ENCODE measurements around the gene TMEM114.
A peak's percentile ranks its signal among the peaks of the same experiment; 100 is the strongest.
"Not testable (repeated sequence)": the region's sequence is repeated elsewhere in the genome, so short reads cannot be mapped to it uniquely, and the experiment has no call there.

TMEM114 gene

GRCh38 chr16:8575399-8575798 is 14.9 kb downstream of the TMEM114 start:
- no peak for DNase-seq (ENCODE audit: low read depth in 2 of 2)

GRCh38 chr16:8572919-8573724 is 17.2 kb downstream of the TMEM114 start:
- no peak for DNase-seq (ENCODE audit: low read depth in 2 of 2)

DNA sequence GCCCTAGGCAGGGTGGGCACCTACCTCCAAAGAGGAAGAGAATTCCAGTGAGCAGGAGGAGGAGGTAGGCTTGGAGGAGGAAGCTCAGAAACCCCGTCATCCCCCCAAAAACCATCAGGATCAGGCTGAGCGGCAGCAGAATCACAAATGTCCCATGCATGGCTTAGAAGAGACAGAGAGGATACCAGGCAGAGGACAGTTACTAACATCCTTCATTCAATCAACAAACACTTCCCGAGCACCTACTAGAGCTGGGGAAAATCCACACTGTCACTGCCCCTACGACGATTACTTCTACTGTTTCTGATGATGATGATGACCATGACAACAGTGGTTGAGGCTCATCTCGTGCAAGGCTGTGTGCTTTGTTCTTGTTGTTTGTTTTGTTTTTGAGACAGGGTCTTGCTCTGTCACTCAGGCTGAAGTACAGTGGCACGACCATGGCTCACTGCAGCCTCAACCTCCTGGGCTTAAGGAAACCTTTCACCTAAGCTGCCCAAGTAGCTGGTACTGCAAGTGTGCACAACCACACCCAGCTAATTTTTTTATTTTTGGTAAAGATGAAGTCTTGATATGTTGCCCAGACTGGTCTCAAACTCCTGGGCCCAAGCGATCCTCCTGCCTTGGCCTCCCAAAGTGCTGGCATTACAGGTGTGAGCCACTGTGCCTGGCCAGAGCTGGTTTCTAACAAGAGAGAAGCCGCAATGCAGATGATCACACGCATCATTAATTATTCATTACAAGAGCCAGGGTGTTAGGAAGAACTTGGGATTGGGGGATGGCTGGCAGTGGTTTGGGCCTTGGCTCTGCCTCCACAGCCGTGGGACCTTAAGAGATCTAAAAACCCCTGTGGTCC is 18.0 kb downstream of the TMEM114 start:
- DNase-seq (ENCODE audit: low read depth in 2 of 2), result no peak

- DNase-seq (ENCODE audit: low read depth in 2 of 2), result no peak
Observed at GRCh38 chr16:8571061-8571596, 19.2 kb downstream of the TMEM114 start.

DNA sequence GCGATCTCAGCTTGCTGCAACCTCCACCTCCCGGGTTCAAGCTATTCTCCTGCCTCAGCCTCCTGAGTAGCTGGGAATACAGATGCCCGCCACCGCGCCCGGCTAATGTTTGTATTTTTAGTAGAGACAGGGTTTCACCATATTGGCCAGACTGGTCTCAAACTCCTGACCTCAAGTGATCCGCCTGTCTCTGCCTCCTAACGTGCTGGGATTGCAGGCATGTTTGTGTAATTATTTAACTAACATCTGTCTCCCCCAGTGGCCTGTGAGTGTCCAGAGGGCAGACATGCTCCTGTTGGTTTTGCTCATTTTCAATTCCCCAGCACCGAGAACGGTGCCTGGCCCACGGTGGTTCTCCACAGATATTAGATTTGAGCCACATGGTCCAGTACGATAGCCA is 19.9 kb downstream of the TMEM114 start:
- not testable (repeated sequence) for DNase-seq (ENCODE audit: low read depth in 2 of 2)

DNA sequence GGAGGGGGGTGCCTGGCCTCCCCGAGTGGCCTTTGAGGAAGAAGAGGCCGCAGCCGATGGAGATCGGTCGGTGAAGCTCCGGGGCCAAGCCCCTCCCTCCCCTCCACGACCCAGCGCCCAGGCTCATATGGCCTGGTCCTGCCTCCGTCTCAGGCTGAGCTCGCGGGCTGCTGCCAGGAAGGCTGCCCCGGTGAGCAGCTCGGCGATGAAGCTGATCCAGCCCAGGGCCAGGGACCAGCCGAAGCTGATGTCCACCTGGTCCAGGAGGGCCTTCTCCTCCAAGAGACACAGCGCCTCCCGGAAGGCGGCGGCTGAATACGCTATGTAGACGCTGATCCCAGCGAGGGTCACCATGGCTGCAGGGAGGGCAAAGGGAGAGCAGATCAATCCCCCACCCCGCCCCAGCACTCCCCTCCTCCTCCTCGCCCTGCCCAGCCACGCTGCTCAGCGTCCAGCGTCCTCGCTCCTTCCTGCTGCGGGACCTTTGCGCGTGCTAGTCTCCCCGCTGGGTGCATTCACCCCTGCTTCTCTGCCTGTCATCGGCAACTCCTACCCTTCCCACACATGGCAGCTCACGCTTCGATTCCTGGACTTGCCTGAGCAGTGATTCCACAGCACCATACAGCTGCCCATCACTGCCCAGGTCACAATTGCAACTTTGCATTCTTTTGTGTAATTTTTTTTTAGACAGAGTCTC is 20.5 kb downstream of the TMEM114 start:
- DNase-seq (ENCODE audit: low read depth in 2 of 2), result no peak

DNA sequence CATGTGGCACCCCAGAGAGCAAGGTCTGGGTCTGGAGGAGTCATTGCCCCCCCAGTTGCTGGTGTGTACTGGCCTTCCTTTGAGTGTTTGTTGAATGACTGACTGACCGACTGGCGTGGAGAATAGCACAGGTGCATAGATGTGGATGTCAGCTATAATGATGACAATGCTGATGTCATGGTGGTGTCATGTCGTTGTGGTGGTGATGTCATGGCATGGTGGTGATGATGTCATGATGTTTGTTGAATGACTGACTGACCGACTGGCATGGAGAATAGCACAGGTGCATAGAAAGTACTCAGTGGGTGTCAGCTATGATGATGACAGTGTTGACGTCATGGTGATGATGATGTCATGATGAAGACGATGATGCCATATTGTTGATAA is 22.1 kb downstream of the TMEM114 start:
- DNase-seq (ENCODE audit: low read depth in 2 of 2), result no peak

DNA sequence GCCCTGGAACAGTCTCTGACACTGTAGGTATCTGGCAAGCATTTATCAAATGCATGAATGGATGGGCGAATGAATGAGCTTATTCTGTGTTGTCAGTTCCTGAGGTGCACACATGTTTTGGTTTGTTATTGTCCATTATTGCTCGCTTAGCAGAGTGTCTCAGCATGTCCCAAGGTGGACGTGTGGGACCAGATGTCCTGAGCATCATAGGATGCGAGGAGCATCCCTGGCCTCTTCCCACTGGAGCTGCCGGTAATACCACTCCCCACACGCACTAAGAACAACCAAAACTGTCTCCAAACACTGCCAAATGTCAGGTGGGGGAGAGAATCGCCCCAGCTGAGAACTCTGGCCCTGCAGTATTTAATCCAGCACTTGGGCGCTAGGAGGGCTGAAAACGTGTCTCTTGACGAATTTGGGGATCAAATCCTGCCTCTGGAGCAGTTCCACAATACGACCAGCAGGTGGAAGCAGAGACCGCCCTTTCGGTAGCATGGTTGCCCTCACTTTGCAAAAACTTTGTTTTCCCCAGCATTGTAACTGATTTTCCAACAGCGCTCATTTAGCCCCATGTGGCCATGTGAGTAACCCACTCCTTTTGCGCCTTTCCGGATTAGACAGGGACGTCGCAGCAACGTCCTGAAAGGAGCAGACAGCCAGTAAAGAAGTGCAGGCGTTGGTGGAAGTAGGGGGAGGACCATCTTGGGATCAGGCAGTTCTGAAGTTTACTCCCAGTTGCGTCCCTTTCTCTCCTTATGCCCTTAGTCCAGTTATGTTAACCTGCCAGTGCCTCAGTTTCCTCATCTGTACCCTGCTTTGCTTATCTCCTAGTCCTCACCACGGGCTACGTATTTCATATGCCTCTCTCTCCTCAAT is 22.7 kb downstream of the TMEM114 start:
- peak; percentile 26 to 46 for DNase-seq (ENCODE audit: low read depth in 2 of 2)

DNA sequence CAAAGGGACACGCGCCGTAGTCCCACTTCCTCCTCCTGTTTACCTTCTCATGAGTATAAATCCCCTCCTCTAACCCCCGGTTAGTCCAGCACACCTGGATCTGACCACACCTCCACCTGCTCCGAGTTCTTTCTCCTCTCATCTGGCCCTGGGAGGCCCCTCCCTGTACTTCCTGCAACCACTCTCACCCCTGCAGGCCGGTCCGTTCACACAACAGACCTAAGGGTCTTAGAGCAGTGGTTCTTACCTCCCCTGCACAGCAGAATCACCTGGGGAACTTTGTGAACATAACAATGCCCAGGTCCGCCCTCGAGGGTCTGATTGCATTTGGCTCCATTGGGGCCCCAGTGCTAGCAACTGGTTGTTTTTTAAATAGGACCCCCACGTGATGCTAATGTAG is 24.8 kb downstream of the TMEM114 start:
- DNase-seq (ENCODE audit: low read depth in 2 of 2), result no peak

- no peak for DNase-seq (ENCODE audit: low read depth in 2 of 2)
Observed at GRCh38 chr16:8564934-8565345, 25.4 kb downstream of the TMEM114 start.

GRCh38 chr16:8563944-8564540 is 26.3 kb downstream of the TMEM114 start:
- not testable (repeated sequence) for DNase-seq (ENCODE audit: low read depth in 2 of 2)

GRCh38 chr16:8561496-8561895 is 28.8 kb downstream of the TMEM114 start:
- no peak for DNase-seq (ENCODE audit: low read depth in 2 of 2)

GRCh38 chr16:8555400-8555799 is 34.9 kb downstream of the TMEM114 start:
- no peak for DNase-seq (ENCODE audit: low read depth in 2 of 2)

- DNase-seq (ENCODE audit: low read depth in 2 of 2), result no peak
Observed at GRCh38 chr16:8554881-8555280, 35.4 kb downstream of the TMEM114 start.

GRCh38 chr16:8554022-8554421 is 36.3 kb downstream of the TMEM114 start:
- DNase-seq (ENCODE audit: low read depth in 2 of 2), result no peak

DNA sequence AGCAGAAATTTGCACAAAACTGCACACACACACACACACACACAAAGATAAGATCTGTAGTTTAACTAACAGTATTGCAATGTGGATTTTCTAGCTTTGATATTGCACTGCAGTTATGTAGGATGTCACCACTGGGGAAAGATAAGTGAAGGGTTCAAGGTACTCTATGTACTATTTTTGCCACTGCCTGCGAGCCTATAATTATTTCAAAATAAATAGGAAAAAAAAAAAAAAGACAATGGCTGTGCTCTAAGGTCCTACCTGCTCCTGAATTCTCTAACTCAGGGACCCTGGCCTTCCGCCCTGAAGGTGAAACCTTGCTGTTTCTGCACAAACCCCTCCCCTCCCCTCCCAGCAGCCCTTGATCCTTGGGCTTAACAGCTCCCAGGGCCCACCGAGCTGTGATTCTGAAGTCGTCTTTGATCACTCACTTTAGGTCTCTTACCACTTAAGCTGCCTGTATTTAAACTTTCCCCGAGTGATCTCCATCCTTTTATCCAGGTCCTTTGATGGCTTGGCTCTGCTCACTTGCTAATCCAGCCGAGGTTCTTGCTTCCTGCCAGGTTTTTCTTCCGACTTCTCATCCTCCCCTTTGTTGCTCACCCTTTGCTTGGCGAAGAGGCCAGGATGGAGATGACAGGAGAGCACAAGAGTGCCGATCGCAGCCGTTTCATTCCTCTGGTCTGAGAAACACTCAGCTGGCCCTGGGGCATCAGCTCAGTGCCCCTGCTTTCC is 37.7 kb downstream of the TMEM114 start:
- no peak for DNase-seq (ENCODE audit: low read depth in 2 of 2)

GRCh38 chr16:8551388-8552332 is 38.7 kb downstream of the TMEM114 start:
- DNase-seq (ENCODE audit: low read depth in 2 of 2), result no peak

GRCh38 chr16:8550728-8551387 is 39.5 kb downstream of the TMEM114 start:
- DNase-seq (ENCODE audit: low read depth in 2 of 2), result no peak
